GM23338 (cell line): ENCODE data around the gene ARL2.

ENCODE experiments used
- CREB1 ChIP-seq: fragments of 250-450 bp; sonication (Bioruptor Pico); IDR thresholded peaks from 2 replicates; pipeline ENCODE4 v1.5.0; 2020; ENCODE audit warnings: low read depth, mild to moderate bottlenecking, moderate library complexity
- EZH2 ChIP-seq: fragments of 200-600 bp; sonication (generic); IDR thresholded peaks from one replicate; pipeline ENCODE4 v1.8.0; 2017; ENCODE audit warnings: antibody characterized with exemption, mild to moderate bottlenecking, low read depth; ENCODE audit not compliant: unreplicated experiment
- POLR2AphosphoS5 ChIP-seq: IDR thresholded peaks from 2 replicates; pipeline ENCODE4 v1.6.1; 2016; ENCODE audit warnings: antibody characterized with exemption, low read depth
- TF ChIP-seq, protein P1 (sequence below), 2 experiments: fragments of 200-600 bp in 1 of 2; sonication (generic) in 1 of 2; conservative IDR thresholded peaks; 2 replicates each; pipeline versions ENCODE4 v1.5.1 to v1.6.1; 2016 to 2017; ENCODE audit warnings: antibody characterized with exemption in 2 of 2, low read depth in 2 of 2, mild to moderate bottlenecking in 2 of 2, moderate library complexity in 1 of 2

- TF ChIP-seq POLR2AphosphoS5 (no peak), EZH2 (no peak), CREB1 (CRISPR knock-in tag) (no peak)
- TF ChIP-seq, protein P1, sequence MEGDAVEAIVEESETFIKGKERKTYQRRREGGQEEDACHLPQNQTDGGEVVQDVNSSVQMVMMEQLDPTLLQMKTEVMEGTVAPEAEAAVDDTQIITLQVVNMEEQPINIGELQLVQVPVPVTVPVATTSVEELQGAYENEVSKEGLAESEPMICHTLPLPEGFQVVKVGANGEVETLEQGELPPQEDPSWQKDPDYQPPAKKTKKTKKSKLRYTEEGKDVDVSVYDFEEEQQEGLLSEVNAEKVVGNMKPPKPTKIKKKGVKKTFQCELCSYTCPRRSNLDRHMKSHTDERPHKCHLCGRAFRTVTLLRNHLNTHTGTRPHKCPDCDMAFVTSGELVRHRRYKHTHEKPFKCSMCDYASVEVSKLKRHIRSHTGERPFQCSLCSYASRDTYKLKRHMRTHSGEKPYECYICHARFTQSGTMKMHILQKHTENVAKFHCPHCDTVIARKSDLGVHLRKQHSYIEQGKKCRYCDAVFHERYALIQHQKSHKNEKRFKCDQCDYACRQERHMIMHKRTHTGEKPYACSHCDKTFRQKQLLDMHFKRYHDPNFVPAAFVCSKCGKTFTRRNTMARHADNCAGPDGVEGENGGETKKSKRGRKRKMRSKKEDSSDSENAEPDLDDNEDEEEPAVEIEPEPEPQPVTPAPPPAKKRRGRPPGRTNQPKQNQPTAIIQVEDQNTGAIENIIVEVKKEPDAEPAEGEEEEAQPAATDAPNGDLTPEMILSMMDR (conservative IDR thresholded peaks at IDR 0.05; ENCODE audit: low read depth in 2 of 2), result no peak
These were observed 21.6 kb downstream of the ARL2 start for GRCh38 chr11:65035579-65035978.
